ENCODE results near the gene FRG2B.
"Not testable (repeated sequence)": the region's sequence is repeated elsewhere in the genome, so short reads cannot be mapped to it uniquely, and the experiment has no call there.

Gene FRG2B

DNA sequence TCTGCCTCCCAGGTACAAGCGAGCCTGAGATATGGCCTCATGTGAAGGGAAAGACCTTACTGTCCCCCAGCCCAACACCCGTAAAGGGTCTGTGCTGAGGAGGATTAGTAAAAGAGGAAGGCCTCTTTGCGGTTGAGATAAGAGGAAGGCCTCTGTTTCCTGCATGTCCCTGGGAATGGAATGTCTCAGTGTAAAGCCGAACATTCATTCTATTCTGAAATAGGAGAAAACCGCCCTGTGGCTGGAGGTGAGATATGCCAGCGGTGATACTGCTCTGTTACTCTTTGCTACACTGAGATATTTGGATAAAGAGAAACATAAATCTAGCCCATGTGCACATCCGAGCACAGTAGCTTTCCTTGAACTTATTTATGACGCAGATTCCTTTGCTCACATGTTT lies 26.7 kb downstream of the FRG2B start:
- not testable (repeated sequence) for DNase-seq (ENCODE audit: low spot score)

DNA sequence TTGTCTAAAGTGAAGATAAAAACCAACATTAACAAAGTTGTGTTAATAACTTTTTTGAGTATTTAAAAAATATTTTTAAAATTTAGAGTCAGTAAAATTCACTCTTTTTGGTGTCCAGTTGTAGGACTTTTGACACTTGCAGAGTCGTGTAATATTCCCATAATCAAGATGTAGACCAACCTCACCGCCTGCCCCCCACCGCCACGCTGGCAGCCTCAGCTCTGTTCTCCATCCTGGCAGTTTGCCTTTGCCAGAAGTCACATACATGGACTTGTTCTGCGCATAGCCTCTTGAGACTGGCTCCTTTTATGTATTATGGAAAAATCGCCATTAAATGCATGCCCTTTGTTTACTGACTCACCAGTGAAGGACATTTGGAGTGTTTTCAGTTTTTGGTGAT lies 33.9 kb downstream of the FRG2B start:
- DNase-seq (ENCODE audit: low spot score) = no peak

DNA sequence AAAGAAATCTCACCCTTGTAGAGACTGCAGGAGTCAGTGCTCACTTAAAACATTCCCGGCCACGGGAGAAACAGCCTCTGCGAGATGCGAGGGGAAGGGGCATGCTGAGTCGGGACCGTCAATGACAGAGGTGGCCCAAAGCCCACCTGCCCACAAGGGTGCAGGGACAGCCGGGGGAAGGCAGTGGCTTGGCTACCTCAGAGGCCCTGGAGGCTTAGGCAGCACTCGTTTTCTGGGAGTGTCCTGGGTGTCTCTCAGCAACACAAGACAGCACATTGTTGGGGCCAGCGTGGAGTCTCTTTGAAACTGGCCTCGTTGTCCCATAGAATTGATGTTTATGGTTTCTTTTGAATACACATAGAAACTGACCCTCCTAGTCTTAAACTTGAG lies 35.6 kb downstream of the FRG2B start:
- DNase-seq (ENCODE audit: low spot score) = no peak

DNA sequence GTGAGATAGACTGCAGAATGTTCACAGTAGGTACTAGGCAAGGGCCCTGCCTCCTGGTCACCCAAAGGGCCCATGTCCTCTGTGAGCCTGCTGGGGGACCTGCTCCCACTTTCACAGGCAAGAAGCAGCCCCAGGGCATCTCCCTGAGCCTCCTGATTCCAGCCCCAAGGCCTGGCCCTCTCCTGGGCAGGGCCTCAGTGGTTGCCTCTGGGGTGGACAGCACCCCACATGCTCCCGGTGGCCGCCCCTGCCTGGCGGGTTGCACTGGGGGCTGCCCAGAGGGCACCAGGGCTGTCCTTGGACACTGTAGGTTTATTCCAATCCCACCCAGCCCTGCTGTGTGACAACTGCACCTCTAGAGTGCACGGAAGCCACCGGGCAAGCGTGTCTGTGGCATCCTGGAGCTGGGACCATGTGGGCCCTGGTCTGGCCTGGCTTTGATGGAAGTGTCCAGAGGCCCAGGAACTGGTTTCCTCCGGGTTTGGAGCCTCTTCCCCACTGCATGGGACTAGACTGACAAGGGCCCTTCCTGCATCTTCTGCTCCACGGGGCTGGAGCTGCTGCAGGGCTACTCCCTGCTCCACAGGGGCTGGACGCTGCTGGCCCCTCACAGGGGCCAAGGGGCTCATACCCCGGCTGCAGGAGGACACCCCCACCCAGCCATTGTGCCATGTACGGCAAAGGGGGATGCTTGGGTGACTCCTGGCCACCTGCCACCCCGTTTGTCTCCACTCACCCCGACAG lies 36.2 kb downstream of the FRG2B start:
- no peak for DNase-seq (ENCODE audit: low spot score)

DNA sequence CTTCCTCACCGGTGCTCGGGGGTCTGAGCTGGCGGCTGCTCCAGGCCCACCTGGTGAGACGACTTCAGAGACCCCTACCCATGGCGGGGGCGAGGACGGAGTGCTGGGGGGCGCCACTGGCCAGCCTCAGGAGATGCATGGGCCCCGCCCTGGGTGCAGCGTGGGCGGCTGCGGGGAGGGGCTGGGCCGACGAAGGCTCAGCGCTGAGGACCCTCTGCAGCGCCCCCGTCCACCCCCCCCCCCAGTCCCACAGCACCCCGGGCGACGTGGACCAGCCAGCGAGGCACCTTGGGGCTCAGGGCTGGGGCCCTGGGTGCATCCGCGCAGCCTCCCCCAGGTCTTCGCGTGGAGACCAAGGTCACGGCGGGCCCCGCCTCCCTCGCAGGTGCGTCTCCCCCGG lies 49.6 kb downstream of the FRG2B start:
- DNase-seq (ENCODE audit: low spot score) = not testable (repeated sequence)
